SKM-1 (cell line): ENCODE measurements around the gene HYI.
"Not testable (repeated sequence)": the region's sequence is repeated elsewhere in the genome, so short reads cannot be mapped to it uniquely, and the experiment has no call there.

ENCODE experiments used
- DNase-seq: peaks from one replicate; lab custom pipeline; 2025; ENCODE audit not compliant: unreplicated experiment; lab: John Stamatoyannopoulos, UW

Gene HYI, protein sequence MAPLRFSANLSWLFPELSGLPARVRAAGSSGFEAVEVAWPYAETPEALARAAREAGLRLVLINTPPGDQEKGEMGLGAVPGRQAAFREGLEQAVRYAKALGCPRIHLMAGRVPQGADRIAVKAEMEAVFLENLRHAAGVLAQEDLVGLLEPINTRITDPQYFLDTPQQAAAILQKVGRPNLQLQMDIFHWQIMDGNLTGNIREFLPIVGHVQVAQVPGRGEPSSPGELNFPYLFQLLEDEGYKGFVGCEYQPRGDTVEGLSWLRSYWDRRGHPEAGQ

DNA sequence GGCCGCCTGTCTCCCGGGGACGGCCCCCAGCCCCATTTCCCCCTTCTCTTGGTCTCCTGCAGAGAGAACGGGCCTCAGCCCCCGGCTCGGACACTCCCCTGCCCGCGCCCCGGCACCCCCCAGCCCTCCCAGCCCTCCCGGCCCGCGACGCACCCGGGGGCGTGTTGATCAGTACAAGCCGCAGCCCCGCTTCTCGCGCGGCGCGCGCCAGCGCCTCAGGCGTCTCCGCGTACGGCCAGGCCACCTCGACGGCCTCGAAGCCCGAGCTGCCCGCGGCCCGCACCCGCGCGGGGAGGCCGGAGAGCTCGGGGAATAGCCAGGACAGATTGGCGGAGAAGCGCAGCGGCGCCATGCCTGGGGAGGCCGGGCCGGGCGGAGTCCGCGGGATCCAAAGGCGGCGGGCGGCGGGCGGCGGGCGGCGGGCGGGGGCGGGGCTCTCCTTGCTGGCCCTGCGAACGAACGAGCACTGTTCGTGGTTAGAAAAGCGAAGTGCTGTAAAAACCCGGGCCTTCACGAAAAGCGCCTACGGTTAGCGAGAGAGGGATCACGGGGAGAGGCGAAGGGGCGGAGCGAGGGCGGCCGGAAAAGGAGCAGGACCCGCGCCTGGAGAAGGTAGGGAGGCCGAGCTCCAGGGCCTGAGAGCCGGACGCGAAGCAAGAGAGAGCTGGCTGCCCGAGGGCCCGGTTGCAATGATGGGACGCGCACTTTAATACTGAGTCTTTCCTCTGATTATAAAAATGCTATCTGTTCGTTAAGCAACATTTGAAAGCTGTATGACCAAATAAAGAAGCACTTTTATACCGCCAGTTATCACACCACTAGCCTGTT lies at the start of gene HYI:
Gene HYI, minus strand, starts transcription at position 490 of the 828 bp plus-strand sequence. Its CDS starts 138 bp downstream, at position 352.
- DNase-seq = no peak

DNA sequence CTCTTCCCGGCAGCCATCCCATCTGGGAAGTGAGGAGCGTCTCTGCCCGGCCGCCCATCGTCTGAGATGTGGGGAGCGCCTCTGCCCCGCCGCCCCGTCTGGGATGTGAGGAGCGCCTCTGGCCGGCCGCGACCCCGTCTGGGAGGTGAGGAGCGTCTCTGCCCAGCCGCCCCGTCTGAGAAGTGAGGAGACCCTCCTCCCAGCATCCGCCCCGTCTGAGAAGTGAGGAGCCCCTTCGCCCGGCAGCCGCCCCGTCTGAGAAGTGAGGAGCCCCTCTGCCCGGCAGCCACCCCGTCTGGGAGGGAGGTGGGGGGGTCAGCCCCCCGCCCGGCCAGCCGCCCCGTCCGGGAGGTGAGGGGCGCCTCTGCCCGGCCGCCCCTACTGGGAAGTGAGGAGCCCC lies 48.1 kb upstream of the HYI start:
- DNase-seq = not testable (repeated sequence)

DNA sequence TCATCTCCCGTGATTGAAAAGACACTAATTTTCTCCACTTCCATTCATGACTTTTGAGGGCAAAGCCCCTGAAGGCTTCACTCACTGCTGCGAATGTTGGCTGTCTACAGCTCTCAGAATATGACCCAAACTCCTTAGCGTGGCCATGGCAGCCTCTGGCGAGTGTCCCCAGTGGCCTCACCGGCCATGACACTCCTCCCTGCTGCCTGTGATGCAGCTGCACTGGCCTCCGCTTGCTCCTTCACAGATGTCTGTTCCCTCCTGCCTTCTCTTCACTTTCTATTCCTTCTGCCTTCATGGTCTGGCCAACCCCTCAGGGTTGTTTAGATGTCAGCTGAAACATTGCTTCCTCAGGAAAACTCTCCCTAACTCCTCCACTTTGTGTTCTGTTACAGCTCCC lies 46.2 kb upstream of the HYI start:
- no peak for DNase-seq

DNA sequence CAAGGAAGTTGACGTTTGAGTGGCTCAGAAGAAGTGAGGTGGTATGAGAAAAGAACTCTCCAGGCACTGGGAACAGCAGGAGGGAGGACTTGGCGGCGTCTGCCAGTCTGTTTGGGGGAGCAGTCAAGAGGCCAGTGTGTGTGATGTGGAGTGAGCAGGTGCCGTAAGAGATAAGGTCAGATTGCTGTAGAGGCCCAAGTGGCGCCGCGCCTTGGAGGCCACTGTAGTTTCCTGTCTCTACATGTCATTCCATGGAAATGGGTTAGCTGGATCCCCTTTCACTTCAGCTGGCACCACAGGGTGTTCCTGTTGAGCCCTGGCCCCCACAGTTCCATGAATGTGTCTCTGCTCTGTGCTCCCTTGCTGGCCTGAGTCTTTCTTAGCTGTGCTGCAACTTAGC lies 41.5 kb upstream of the HYI start:
- DNase-seq = no peak

DNA sequence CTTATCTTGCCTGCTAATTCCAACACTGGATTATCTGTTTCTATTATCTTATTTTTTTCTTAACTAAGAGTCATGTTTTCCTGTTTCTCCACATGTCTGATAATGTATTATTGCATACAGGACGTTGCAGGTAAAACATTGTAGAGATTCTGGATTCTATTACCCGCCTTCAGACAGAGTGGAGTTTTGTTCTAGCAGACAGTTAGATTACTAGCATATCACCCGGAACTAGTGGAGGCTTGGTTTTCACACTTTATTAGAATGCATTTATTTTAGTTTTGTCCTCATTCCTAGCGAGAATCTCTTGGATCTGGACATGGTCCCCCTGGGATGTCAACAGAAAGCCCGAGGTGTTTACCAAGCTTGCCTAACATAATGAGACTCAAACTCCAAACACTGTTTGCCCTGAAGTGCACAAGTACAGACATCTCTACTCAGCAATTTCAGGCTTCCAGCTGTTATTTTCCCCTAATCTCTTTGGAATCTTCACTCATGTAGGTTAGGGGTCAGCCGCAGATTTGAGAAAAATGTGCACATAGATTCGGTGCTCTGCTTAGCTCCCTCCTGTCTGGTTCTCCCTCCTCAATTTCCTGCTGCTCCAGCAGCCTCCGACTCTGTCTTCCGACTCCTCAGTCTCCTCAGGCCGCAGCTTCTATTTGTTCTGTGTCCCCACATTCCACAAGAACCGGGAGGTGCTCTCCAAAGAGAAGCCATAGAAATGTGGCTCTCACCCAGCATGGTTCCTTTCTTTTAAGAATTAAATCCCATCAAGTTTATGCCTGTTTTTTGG lies 40.1 kb upstream of the HYI start:
- no peak for DNase-seq

DNA sequence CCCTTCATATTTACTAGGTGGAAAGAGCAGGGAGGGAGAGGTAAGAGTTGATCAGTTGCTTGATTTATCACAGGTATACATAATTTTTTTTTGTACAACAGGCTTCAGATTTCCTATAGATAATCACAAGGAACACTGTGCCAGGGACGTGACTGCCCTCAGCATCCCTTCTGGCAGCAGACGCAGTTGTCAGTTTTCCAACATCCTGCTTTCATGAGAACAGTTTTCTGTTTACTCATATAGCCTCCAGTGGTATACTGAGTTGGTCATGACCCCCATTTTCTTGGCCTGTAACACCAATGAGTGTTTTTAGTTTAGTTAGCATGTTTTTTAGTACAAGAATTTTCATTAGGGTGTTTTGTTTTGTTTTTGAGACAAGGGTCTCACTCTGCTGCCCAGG lies 39.1 kb upstream of the HYI start:
- no peak for DNase-seq

DNA sequence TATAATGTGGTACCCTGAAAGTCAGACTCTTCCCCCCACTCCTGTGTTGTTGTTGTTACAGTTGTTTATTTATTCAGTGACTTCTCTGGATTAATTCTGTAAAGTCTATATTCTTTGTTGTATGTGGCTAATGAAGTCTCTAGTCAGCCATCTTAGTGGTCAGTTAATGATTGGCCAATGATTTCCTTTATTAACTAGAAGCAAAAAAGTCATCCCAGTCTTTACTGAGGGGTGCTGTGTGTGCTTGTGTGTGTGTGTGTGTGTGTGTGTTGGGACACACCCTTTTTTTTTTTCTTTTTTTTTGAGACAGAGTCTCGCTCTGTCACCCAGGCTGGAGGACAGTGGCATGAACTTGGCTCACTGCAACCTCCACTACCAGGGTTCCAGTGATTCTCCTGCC lies 37.3 kb upstream of the HYI start:
- DNase-seq = no peak

DNA sequence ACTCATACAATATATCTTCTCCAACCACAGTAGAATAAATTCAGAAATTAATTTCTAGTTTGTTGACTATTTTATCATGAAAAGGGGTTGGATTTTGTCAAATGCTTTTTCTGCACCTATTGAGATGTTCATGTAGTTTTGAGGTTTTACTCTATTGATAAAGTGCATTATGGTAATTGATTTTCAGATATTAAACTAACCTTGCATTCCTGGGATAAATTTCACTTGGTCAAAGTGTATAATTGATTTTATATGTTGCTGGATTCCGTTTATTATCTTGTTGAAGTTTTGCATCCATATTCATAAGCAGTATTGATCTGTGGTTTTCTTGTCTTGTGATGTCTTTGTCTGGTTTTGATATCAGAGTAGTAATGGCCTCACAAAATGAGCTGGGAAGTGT lies 34.4 kb upstream of the HYI start:
- no peak for DNase-seq

DNA sequence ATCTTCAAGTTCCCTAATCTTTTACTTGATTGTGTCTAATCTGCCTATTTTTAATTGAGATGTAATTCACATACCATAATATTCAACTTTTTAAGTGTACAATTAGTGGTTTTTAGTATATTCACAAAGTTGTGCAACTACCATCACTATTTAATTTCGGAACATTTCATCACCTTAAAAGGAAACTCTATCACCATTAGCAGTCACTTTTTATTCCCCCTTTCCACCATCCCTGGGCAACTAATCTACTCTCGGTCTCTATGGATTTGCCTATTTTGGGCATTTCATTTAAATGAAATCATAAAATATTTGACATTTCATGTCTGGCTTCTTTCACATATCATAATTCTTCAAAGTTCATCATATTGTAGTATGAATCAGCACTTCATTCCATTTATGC lies 30.6 kb upstream of the HYI start:
- DNase-seq = no peak

DNA sequence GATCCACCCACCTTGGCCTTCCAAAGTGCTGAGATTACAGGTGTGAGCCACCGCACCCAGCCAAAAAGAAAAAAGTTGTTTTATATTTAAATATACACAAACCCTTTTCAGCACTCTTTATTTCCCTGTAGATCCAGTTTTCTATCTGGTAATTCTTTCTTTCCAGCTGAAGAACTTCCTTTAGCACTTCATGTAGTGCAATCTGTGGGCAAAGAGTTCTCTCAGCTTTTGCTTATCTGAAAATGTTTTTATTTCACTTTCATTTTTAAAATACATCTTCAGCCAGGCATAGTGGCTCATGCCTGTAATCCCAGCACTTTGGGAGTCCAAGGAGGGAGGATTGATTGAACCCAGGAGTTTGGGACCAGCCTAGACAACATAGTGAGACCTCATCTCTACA lies 28.5 kb upstream of the HYI start:
- no peak for DNase-seq

DNA sequence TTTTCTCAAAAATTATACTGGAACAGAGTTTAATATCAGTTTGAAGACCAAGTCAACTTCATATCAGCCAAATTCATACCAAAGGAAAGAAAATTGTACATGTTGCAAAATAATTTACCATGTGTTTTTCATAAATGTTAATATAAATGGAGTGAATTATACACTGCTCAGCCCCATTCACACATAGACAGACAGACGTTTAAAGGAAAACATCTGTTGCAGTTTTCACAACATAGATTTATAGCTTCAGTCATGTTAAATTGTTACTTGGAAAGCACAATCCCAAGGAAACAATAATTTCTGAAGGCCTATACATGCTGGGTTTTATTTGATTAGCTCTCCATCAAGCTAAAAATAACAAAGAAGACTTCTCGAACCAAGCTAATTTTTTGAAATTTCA lies 27.8 kb upstream of the HYI start:
- DNase-seq = no peak

DNA sequence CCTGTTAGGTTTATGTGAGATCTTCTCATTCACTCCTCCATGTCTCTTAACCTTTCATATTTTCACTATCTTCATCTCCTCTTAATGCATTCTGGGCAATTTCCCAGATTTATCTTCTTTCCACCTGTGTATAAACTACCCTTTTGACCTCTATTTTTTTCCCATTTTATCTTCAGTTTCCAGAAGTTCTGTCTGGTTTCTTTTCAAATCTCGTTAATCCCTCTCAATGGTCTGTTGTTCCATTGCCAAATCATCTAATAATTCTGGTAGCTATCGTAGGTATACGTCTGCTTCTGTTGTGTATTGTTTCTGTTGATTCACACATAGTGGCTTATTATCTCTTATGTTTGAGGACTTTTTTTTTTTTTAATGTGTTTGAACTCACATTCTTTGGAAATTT lies 25.7 kb upstream of the HYI start:
- no peak for DNase-seq

DNA sequence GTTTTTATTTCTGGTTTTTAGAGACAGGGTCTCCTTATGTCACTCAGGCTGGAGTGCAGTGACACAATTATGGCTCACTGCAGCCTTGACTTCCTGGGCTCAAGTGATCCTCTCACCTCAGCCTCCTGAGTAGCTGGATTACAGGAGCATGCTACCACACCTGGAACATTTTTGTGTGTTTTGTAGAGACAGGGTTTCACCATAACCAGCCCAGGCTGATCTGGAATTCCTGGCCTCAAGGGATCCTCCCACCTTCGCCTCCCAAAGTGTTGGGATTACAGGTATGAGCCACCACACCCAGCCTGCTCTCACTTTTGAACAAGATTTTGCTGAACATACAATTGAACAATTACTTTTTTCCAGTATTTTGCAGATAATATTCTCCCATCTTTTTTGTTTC lies 24.0 kb upstream of the HYI start:
- DNase-seq = no peak

DNA sequence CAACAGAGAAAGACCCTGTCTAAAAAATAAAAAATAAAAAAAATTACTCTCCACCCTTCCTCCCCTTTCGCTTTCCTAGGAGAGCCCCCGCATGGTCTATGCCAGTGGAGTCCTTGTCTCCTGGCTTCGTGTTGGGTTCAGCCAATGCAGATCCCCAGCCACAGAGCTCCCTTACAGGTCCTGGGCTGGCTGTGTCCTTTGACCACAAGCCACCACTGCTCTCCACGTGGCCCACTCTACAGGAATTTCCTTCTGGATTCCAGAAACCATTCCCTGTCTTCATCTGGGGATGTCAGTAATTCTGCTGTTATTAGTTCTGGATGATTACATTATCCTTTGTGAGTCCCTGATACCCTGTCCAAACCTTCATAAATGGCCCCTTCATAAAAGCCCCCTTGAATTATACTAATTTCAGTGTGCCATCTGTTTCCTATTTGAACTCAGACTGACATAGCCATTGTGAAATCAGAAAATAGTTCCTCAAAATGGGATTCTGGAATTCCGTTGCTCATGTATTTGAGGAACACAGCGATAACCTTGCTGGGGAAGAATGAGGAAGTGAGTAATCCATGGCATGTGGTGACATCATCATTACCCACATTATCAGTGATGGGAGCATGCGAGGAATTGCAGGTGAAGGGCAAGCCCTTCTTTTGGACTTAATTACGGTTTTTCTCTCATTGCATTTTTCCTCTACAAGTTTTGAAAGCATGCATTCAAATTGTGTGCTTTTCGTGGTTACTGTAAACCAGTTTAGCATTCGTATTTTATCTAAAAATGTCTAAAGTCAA lies 22.1 kb upstream of the HYI start:
- DNase-seq = not testable (repeated sequence)

DNA sequence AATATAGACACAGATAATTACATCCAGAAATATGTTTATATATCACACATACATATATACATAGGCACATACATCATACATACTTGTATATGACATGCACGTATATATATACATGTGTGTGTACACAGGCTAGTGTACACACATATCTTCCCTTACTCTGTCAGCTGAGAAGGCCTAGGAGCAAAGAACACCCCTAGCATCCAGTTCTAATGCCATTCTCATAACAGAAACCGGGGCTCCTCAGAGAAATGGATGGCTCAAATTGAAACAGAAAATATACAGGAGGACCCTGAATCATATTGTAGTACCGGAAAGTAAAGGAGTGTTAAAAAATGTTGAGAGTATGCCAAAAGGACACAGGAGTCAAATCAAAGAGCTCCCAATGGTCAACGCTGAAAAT lies 19.7 kb upstream of the HYI start:
- DNase-seq = no peak

DNA sequence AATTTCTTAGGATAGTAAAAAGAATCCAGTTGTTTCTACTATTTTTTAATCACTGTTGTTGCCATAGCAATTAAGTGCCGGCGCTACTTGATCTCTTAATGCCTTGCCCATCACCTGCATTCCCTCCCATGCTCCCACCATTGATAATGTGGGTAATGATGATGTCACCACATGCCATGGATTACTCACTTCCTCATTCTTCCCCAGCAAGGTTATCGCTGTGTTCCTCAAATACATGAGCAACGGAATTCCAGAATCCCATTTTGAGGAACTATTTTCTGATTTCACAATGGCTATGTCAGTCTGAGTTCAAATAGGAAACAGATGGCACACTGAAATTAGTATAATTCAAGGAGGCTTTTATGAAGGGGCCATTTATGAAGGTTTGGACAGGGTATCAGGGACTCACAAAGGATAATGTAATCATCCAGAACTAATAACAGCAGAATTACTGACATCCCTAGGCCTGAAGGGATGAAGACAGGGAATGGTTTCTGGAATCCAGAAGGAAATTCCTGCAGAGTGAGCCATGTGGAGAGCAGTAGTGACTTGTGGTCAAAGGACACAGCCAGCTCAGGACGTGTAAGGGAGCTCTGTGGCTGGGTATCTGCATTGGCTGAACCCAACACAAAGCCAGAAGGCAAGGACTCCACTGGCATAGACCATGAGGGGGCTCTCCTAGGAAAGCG lies 18.9 kb upstream of the HYI start:
- DNase-seq = not testable (repeated sequence)

DNA sequence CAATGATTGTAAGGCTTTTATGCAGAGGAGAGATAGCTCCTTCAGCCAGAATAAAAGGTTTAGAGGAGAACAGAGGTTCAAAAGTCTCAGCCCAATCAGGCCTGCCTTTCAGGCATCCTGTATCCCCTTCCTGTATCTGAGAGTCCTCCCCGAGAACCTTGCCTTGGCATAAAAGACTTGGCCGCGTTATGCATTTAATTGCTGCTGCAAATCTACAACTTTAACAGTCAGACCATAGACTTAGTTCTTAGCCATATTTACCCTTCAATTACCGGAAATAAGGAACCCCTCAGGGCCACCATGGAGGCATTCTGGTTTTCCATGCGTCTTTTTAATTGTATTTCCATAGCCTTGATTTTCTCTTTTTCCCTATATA lies 18.3 kb upstream of the HYI start:
- DNase-seq = no peak

DNA sequence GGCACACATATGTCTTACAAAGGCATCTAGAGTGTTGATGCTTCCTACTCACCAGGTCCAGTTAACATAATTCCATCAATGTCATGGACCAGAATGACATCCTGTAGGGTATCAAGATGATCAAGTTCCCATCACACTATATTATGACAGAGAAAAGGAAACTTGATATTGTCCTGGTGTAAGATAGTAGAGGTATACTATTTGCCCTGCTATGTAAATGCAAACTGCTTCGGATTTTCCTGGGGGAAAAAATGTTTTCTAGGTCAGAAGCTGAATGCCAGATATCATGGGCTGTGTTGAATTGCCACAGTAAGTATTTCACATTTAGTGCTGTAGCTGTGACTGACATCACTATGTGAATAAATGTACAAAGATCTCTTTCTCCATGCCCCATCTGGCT lies 16.2 kb upstream of the HYI start:
- DNase-seq = no peak

DNA sequence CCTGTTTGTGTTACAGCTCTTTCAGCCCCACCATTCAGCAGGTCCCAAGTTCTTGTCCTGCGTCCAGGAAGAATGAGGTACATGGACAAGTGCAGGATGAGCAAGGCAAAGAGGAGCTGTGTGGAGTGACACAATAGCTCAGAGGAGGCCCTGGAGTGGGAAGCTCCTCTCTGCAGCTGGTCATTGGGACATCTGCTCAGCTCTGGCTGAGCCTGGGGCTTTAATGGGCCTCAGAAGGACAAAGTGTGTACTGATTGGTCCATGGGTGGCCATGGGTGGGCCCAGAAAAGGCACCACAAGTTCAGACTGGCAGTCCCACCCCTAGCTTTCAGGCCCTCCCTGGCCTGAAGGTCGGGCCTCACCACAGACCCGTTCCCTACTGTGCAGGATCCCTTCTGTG lies 14.7 kb upstream of the HYI start:
- no peak for DNase-seq

DNA sequence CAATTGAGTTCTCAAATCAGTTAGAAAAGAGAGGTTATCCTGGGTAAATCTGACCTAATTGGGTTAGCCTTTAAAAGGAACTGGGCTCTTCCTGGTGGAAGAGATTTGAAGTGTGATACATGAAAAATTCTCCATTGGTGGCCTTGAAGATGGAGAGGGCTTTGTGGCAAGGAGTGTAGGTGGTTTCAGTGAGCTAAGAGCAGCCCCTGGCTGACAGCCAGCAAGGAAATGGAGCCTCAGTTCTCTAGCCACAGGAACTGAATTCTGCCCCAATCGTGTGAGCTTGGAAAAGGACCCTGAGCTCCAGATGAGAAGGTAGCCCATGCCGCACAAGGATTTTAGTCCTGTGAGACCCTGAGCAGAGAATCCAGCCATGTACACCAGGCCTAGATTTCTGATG lies 12.7 kb upstream of the HYI start:
- no peak for DNase-seq
